GM21360 (cell line): ENCODE data around the gene ITGA8.
"Not testable (repeated sequence)": the region's sequence is repeated elsewhere in the genome, so short reads cannot be mapped to it uniquely, and the experiment has no call there.

ENCODE experiments used
- ATAC-seq: cut with Tn5 transposase; IDR thresholded peaks from one replicate; pipeline ENCODE4 v1.9.1; 2021; ENCODE audit warnings: mild to moderate bottlenecking, moderate library complexity; ENCODE audit not compliant: unreplicated experiment

The ITGA8 gene

DNA sequence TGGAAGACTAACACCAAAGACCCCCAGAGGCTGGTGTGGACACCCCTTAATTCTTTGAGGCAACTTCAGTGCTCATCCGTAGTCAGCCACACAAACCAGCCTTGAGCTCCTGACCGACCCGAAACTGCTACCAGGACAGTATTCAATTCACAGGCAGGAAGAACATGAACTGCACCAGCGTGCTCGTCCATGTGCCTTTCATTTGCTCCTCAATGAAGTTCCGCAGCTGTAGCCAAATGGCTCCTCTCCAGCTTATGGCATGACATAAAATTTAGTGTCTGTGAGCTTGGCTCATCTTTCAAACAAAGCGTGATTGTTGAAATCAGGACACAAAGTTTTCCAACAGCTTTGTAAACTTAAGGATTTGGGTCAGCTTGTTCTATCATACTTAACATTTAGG lies 204.5 kb downstream of the ITGA8 start:
- ATAC-seq = no peak

DNA sequence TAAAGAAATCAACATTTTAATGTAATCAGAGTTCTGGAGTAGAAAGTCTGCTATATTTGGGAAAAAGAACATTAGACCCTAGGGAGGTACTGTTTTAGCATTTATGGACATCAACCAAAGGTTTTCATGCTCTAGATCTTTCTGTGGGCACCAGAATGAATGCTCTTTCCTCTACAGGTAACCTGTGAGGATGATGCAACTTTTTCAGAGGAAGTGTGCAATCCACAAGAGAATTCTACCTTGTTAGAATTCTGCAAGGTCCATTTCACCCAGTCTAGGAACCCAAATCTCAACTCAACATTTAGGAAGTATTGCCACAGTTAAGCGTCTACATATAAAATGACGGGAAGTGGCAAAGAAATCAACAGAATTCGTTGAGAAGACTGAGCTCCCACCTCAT lies 208.8 kb downstream of the ITGA8 start:
- no peak for ATAC-seq

DNA sequence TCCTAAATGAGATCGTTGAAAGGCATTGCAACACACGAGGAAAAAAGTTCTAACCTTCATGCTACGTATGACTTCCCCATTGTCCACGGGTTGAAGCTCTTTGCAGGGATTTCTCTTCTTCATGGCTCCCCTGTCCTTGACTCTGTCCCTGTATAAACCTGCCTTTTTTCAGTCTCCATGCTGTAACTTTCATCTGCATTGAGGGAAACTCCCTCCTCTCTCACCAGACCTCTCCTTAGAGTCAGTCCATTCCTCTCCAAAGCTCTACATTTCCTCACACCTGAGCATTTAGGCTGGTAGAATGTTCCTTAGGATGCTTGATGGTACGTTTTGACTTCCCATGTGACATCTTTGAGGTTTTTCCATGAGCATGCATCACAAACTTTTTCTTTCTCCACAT lies 214.4 kb downstream of the ITGA8 start:
- ATAC-seq = no peak

DNA sequence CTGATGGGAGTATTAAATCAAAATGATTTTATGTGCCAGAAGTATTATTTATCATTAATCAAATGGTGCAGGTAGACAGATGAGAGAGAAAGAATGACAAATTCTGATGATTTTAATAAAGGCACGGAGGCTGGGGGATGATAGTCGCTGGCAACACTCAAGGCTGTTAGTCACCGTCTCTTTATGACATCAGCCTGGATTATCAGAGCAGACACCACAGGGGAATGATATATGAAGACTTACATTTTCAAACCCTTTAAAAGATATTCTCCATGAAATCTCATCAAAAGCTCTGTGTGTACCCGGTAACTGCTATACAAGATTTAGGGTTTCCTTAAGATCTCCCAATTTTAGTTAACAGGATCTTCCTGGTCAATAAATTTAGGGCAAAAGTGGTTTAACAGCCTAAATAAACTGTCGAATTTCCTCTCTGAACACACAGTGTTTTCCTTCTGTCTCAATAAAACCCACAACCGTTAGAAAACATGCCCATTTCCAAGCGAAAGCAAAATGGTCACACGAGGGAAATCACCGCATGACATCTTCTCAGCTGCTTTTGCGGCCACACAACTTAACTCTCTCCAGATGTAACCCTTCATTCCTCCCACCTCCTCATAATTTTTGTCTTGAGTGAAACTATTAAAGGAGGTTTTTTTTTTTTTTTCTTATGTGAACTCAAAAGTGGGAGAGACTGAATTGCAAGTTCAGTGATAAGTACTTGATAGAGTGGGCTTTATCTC lies 215.5 kb downstream of the ITGA8 start:
- ATAC-seq = no peak

DNA sequence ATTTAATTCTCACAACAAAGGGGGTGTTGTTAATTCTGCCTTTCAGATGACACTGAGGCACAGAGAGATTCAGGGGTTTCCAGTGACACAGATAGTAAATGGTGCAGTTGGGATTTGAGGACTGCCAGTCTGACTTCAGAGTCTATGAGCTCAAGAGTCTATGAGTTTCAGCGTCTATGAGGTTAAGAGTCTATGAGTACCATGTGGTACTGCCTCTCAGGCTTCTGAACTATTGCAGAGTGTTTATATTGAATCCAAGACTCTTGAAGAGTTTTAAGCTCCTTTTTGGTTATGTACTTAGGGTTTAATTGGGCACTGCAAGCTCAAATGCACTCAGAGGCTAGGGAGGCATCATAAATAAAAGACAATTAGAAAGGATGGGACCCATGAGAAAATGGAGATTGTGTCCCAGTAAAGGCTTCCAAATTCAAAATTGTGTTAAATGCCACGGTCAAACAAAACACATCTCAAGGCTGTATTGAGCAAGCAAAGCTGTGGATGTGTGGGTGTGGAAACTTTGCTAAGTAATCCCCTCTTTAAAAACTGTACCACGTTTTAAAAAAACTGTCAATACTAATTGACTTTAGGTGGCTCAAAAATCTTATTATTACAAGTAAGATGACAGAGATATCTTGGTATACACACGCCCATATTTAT lies 224.7 kb downstream of the ITGA8 start:
- no peak for ATAC-seq

DNA sequence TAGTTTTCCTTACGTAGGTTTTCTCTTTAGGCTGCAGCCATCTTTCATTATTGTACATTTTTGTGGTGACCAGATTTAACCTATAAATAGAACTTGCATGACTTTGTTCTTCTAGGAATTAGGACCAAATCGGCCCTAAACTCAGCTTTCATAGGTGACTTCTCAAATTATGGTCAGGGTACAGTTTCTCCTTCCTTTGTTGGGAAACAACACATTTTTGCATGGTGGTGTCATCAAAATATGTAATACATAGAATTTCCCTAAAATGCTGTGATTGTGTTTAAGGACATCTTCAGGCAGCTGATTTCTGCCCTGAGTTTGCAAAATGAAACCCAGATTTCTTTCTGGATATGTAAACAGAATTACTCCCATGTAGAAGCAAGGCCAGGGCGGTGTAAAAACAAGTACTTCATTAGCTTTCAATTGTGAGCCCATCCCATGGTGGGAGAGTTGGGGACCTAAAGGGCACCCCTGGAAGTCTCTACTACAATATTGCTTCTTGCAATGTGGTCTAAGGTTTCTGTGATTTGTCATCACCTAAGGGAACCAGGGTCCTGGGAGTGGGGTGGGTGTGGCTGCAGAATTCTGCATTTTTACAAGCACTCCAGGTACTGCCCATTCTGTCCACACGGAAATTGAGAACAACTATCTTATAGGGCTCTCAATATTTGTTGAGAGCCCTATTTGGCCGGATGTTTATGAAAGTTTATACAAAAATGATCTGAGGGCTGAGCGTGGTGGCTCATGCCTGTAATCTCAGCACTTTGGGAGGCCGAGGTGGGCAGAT lies 227.7 kb downstream of the ITGA8 start:
- no peak for ATAC-seq

DNA sequence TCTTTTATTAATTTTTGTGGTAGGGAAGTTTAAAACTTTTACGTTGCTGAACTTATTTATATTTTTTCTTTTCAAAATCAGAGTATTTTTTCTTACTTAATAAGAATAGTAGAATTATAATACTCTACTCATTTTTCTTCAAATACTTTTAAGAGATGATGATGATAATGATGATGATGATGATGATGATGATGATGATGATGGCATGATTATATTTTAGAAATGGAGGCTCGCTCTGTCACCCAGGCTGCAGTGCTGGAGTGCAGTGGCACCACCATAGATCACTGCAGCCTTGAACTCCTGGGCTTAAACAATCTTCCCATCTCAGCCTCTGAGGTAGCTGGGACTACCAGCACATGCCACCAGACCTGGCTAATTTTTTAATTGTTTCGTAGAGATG lies 230.3 kb downstream of the ITGA8 start:
- ATAC-seq = no peak

DNA sequence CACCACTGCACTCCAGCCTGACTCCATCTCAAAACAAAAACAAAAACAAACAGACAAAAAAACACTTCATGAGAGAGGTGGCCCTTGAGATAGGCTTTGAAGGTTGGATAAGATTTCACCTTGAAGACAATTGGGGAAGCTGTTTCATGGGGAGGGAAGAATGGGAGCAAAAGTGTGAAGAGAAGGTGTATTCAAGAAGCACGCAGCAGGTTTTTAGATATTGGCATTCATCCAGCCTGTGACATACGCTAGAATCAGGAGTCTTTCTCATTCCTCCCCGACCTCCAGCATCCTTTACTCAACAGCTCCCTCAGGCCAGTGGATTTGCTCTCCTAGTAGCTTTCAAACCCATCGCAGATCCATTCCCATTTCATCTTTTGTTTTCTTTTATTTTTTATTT lies 232.3 kb downstream of the ITGA8 start:
- no peak for ATAC-seq

DNA sequence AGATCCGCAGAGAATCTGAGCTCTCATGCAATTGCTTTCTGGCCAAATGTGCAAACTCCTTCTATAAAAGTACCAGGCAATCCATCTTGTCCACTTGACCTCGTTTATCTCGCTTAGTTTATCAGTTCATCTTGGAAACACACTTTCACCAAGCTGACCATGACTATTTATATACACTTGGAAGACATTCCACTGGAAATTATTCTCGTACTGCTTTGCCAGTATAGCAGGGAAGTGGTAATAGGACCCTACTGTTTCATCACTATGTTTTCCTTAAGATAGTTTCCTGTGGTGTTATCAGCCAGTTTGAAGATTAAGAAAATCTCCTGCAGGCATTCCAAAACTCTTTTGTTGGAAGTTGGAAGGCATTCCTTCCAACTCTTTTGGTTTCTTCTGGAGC lies 233.3 kb downstream of the ITGA8 start:
- no peak for ATAC-seq

DNA sequence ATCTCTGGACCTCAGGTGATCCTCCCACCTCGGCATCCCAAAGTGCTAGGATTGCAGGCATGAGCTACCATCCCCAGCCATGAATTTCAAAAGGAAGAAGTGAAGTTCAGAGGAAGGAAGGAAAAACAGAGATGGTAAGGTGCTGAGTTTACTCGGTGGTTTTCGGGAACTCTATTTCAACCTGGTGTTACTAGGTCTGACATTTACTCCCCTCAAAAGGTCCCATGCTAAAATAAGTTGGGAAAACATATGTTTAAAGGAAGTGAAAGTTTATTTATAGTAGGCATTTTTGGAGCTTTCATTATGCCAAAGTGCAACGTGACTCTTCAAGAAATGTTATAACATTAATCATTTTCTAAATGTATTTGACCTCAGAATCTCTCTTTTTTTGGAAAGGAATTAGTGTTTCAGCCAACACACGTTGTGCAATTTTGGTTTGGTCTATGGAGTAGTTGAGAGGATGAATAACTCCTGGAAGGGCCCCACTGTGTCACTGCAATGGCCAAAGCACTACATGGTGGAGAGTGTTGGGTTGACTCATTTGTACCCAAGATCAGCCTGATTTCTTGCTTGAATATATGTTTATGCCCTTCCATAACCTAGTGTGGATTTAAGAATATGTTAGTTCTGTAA lies 233.9 kb downstream of the ITGA8 start:
- ATAC-seq = no peak

DNA sequence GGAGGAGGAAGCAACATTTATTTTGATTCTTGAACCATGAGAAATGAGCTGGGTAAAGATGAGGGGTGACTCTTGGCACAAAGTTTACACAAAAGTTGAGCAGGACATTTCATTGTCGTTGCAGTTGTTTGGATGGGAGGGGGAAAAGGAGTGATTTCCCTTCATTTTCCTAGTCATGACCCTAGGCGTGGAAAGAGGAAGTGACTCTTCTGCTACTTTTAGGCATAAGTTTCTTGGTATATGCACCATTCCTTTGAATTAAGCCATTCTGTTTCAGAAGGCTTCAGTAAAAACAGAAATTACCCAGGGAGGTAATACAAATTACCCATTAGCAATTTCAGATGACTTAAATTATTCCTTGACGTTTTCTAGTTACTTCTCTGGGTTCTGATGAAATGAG lies 234.7 kb downstream of the ITGA8 start:
- ATAC-seq = no peak

DNA sequence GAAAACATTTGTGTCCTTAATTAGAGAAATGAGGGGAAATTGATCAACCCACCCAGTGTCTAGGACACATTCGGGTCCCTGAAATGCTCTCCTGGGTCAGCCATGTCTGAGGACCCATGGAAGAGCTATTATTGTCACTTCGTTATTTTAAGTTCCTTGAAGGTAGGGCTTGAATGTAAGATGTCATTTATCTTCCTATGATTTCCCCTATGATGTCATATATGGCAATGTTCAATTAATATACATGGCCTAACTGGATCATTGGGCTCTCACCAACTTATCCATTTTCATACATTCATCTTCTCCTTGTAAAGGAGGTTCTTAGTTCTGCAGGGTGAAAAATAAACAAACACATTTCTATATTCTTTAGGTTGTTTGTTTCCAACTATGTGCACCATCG lies 235.6 kb downstream of the ITGA8 start:
- no peak for ATAC-seq

DNA sequence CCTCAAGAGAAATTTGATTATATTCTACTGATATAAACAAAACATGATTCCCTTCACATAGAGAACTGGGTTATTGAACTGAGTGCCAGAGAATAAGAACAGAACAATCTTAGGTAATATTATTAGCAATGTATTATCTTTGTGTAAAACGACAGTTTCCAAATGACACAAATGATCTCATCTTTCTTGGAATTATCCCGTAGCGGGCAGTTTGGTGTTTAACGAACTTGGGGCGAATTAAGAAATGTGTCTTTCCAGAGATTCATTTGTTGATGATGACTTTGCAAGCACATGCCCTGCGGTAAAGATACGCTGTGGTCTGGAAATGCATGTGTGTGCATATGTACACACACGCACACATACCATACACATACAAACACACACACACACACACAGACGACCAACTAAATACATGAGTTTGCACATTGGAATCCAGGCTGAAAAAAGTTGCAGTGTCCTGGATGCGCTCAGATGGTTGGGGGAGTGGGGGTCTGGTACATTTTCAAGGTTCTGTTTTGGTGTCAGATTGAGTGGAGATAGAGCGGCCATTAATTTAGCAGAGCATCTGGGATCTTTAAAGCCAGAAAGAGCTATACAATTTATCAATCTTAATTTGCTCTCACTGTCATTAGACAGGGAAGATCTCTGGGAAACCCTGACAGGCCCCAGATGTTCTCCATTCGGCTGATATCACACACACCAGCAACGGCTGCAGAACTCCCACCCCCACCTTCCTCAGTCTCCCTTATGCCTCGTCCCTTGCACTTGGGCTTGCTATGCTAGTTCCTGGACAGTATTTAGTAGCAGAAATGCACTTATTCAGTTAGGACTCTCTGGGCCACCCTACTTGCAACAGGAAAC lies 236.3 kb downstream of the ITGA8 start:
- ATAC-seq = no peak

DNA sequence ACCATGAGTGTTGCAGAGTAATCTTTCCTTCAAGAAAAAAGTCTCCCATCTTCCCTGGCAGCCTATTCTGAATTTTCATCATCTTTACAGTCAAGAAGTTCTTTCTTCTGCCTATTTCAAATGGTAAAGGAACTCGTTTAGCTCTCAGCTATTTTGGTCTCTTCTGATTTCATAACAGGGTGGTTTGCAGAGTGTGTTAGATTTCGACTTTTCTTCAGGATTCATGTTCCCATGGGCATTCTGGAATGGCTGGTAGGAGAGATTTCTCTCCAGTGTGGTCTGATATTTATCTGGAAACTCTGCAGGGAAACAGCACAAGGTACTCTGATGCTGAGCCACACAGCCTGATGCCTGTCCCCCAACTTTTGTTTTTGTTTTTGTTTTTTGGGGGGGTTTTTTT lies 237.6 kb downstream of the ITGA8 start:
- ATAC-seq = no peak

DNA sequence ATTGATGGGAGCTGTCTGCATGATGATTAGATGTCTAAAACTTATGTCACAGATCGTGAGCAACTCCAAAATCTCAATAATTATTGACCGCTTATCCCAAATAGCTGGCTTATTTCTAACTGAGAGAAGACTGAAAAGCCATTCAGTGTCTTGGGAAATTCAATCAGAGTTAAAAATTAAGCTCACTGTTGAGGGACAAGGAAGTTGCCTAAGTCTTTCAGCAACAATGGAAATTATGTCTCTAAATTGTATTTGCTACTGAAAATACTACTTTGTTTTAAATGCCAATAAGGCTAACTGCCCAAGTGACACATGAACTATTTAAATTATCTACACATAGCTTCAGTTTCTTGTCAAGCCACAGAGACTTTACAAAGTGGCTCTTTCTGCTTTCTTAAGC lies 240.8 kb downstream of the ITGA8 start:
- no peak for ATAC-seq

DNA sequence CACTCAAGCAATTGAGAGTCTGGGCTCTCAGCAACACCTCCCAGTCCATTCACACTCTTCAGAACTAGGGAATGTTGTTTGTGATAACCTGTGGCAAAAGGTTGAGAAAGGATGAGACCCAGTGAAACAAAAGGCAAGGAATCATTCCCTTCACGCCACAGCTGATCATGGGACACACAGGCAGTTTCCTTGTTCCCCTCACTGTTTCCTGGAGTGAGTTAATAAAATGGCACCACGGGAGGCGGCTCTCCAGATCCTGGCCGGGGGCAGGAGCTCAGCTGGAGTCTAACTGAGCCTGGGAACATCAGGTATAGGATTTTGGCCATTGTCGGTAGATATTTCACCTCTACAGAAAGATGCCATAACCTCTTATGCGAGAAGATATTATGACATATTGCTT lies 241.3 kb downstream of the ITGA8 start:
- ATAC-seq = no peak

DNA sequence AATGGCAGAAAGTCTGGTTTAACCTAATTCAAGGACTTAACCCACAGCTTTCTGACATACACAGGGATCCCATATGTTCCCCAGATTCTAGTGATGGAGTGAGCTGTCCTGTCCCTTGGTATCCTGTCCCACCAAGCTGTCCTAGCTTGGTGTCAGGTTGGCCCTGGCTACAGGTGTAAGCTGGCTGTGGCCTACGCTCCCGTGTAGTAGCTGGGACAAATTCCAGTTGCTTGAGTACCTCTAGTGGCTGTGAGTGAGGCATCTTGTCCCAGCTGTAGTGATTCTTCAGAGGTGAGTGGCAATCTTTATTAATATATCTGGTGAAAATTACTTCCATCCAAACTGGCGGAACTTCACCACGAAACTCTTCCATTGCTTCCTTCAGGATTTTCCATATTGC lies 243.4 kb downstream of the ITGA8 start:
- no peak for ATAC-seq

DNA sequence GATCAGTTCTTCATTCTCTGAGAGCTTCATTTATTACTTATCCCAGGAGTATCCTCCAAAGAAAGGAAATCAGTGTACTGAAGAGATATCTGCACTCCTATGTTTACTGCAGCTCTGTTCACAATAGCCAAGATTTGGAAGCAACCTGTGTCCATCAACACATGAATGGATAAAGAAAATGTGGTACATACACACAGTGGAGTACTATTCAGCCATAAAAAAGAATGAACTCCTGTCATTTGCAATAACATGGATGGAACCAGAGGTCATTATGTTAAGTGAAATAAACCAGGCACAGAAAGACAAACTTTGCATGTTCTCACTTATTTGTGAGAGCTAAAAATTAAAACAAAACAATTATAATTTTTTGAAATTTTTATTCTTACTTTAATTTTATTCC lies 244.3 kb downstream of the ITGA8 start:
- ATAC-seq = not testable (repeated sequence)

DNA sequence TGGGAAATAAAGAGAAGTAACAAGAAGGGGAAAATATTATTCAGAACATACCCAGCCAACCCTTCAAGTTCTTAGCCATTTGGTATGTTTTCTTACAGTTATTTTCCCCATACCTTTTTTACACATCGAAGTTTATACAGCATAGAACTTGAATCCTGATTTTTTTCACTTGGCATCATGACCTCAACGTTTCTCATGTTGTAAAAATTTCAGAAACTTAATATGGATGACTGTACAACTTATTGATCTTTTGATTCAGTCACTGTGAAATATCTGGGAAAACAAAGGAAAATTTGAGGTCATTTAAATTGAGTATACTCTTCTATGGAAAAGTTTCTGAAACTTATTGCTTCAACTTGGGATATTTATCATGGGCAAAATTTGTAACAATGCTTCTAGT lies 245.1 kb downstream of the ITGA8 start:
- no peak for ATAC-seq

DNA sequence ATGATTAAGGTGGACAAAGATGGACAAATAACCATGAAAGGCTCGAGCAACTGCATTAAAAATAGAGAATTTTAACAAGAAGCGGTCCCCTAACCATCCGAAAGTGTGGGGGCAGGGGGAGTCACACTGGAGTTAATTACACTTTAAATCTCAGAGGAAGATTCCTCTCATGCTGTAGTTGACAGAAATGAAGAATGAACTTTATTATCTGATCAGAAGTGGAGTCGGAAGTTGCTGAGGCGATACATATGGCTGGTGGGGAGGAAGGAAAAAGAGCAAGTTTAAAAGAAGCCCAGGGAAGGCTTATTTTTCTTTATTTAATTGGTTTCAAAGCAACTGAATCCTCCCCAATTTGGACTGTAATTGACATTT lies 246.3 kb downstream of the ITGA8 start:
- ATAC-seq = no peak
